HG03280 (cell line): ENCODE measurements around the gene SCAANT1.
A peak's percentile ranks its signal among the peaks of the same experiment; 100 is the strongest.

Experiments
- ATAC-seq: cut with Tn5 transposase; IDR thresholded peaks from one replicate; pipeline ENCODE4 v1.9.1; 2021; ENCODE audit warnings: mild to moderate bottlenecking, moderate library complexity; ENCODE audit not compliant: unreplicated experiment

SCAANT1 gene

DNA sequence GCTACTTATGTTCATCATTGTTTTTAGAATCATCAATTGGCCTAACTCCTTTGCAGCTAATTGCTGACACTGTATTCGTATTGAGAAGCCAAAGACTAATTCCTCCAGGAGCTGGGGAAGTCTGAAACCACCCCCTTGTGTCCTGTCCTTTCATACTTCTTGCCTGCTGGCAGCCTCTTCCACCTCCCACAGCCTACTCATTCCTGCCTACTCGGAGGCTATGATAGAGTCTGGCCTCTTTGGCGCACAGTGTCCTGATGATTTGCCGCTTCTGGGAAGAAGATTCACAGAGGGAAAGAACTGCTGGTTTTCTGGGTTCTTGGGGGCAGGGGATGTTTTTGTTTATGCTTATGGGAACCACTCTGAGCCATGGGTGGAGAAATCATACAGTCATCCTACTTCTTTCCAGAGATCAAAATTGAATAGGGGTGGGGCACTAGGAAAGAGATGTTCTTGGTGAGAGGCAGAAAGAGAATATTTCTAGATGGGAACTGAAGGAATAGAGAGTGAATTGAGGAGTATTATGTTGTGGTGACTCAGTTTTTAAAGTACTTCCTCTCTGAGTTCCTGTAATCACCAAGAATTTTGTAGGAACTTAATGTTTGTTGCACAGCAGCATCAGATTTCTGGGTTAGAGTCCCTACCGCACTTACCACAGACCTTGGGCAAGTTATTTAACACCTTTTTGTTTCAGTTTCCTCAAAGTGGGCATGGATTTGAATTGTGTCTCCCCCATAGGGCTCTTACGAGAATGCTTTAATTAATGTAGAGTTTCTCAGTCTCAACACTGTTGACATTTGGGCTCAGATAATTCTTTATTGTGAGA lies 22.1 kb upstream of the SCAANT1 start:
- no peak for ATAC-seq

DNA sequence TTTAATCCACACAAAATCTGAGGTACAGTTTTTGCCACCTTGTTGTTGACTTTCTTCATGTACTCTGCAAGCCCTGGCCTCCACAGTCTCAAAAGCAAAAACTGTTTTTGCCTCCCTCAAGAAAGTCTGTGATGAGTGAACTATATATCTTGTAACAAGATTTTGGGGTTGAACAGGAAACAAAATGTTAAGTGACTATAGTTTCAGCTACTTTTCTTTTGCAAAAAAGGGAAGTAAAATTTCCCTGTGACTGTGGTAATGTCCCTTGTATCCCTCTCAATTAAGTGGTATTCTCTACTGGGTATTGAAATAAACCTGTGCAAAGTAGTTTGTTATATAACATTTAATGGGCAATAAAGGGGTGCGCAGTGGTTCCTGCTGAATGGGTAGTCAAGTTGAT lies 21.3 kb upstream of the SCAANT1 start:
- ATAC-seq: peak; percentile 63

DNA sequence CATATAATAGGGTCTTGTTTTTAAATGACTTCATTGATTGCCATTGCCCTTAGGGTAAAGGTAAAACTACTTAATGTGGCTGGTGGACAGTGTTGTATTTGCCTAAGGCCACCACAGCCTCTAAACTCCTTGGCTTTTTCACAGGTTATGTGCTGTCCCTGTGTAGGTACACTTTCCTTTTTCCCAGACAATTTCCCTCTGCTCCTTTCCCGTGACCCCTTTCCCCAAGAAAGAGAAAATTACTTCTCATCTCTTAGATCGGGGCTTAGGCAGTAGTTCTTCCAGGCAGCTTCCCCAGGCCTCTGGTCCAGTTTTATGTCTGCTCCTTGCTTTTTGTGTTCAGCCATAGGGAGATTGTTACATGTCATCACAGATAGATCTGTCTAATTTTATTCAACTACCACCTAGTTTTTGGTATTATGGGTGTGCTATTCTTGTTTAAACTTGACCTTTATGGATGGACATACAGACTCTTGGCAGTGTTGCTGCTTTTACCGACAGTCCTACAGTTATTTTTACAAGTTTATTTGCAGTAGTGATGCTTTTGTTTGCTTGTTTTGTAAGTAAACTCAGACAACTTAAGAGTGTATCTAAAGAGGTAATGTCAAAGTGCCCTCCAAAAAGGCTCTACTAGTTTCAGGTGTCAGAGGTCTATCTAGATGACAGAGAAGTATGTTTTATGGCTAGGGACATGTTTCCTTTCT lies 20.5 kb upstream of the SCAANT1 start:
- no peak for ATAC-seq

DNA sequence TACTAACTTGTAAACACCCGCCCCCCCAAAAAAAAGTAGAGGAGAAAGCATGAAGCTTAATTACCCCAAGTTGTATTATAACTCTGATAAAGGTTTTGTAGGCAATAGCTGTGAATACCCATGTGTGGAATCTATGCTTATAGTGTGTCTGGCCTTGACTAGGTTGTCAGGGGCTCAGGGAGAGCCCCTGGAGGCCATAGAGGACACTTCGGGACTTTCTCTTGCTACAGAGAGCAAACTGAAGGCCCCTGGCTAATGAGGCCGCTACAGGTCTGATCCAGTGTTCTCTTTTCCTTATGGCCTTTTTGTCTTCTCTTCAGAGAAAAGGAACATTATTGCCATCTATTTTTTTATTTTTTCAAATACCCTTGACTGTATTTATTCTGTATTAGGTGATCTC lies 19.1 kb upstream of the SCAANT1 start:
- no peak for ATAC-seq

DNA sequence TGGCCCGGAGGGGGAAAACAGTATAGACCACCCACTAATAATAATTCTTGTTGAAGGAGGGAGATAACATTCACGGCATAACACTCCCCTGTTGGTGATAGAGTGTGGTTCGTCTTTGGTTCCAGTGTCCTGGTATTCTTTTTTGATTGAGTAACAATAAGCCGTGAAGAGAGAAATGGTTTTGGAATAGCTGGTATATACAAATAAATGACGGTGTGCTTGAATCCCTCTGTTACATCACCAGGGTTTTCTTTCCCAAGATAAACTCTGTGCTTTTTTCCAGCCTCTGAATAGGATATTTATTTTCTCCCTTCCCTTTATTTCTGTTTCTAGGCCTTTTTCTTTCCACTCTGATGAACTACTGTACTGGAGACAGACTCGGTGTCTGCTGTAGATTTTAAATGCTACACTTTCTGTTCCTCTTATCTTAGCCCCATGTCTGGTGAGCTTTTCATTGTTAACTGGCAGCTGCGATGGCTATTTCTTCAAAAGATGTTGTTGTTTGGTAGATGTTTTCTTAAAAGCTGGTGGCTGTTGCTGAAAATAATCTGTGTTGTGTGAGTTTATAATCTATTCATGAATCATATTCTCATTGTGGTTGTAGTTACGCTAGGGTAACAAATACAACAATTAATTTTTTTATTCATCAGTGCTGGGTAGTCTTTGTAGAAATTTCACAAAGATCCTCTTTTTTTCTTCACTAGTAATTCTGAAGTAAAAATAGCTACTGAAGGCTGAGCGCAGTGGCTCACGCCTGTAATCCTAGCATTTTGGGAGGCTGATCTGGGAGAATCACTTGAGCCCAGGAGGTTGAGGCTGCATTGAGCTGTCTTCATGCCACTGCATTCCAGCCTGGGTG lies 15.5 kb upstream of the SCAANT1 start:
- peak; percentile 78 for ATAC-seq

DNA sequence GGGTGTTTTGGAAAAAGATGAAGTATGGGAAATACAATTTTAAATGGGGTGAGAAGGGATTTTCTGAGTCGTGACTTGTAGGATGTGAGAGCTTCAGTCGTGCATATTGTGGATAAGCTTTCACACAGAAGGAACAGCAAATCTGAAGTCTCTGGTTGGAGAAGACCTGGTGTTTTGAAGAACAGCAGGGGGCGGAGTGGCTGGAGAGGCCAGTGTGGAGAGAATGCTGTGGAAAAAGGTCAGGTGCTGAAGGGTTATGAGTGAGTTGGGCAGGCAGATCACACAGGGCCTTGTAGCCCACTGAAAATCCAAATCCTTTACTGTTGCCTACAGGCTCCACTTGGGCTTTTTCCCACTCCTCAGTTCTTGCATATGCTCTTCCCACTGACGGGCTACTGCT lies 14.1 kb upstream of the SCAANT1 start:
- no peak for ATAC-seq

GRCh38 chr3:63922491-63923199 lies 10.5 kb upstream of the SCAANT1 start:
- ATAC-seq: no peak

DNA sequence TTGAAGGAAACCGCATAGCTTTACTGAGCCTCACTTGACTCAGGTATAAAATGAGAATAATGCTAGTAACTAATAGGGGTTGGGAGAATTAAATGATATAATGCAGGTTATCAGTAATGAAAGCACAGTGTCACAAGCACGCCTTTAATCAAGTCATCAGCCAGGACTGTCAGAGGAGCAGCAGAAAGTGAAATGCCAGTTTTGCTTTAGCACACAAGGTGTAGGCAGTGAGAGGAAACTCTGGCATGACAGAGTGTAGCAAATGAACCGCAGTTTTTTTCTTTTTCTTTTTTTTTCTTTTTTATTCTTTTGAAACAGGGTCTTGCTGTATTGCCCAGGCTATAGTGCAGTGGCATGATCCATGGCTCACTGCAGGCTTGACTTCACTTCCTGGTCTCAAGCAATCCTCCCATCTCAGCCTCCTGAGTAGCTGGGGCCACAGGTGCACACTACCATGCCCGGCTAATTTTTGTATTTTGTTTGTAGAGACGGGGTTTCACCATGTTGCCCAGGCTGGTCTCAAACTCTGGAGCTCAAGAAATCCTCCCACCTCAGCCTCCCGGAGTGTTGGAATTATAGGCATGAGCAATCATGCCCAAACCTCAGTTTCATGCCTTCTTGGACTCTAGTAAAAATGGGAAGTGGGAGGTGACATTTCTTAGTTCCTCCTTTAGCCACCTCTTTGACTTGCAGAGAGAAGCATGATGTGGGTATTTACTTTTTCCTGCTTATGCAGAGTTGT lies 9.7 kb upstream of the SCAANT1 start:
- ATAC-seq: peak; percentile 80

DNA sequence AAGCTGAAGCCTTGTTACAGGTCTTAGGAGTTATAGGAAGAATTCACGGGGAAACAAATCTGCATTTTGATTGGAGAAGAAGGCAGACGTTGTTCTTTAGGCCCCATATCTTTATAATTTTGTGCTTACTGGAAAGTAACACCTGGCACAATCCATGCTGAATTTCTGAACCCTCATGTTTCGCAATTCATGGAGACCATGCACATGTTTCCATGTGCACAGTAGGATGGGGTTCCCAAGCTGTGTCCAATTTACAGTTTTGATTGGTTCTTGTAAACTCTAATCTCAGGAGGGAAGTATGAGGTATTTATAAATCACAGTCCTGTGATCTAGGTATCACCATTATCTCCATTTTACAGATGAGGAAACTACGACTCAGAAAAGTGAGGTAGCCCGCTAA lies 7.8 kb upstream of the SCAANT1 start:
- ATAC-seq: no peak

DNA sequence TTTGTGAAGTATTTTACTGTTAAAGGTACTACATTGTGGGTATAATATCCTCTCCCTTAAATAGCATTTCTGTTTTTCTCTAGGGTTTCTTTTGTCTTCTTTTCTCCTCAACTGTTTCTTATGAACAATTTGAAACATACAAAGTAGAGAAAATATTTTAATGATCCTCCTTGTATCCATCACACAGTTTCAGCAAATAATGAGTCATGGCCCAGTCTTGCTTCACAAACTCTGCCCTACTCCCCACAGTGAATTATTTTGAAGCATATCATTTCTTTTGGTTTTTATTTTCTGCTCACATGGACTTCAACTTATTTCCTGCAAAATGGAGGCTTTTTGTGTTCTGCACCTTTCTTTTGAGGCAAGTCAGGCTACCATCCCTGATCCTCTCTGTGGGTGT lies 6.1 kb upstream of the SCAANT1 start:
- no peak for ATAC-seq

DNA sequence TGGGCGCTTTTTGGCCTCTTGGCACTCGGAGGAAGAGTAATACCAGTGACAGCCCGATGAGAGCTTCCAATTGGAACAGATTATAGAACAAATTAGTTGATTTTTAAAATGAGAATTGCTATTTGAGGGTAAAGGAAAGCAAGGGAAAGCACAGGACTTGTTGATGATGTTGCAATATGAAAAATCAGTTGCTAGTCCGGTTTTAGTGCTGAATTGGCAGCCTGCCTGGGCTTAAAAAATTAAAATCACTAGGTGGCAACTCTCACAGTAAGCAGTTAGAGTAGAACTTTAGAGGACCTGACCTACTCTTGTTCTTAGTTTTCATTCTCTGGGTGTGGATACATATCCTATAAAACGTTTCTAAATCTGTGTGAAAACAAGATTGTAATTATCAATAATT lies 2.1 kb upstream of the SCAANT1 start:
- no peak for ATAC-seq

GRCh38 chr3:63912768-63913588 lies 795 bp upstream of the SCAANT1 start:
- ATAC-seq: peak; percentile 14

- no peak for ATAC-seq
These were observed 692 bp downstream of the SCAANT1 start for GRCh38 chr3:63911509-63911872.

GRCh38 chr3:63910891-63911290 lies 1.3 kb downstream of the SCAANT1 start:
- no peak for ATAC-seq

DNA sequence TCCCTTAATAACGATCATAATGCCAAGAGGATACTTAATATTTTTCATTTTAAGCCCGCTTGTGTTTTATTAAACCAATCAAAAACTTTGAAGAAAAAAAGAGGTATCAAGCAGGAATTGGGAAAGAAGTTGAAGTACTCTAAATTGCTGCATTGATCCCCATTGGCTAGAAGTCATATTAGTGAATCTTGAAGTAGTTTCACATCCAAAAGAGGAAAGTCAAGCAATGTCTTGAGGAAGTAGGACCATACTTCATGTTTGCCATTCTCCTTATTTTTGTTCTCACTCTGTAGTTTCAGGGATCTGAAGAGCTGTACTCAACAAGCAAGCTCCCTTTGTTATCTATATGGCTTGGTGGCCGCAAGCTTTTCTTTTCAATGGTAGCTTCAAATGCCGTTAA lies 2.2 kb downstream of the SCAANT1 start:
- ATAC-seq: no peak

DNA sequence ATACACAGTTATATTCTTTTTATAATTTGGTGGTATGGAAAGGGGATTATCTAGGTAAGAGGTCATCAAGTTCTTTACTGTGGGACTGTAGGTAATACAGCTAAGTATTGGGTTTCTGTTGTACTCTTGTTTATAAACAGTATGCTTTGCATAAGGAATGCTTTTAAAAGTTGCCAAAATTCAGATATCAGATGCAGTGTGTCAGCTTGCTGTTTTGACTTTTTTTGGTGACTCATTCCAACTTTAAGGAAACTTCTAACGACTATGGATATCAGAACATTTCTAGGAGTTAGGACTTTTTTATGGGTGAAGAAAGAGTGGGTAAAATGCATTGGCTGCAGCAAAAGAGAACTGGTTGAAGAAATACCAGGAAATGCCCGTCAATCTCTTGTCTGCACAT lies 2.8 kb downstream of the SCAANT1 start:
- no peak for ATAC-seq

- ATAC-seq: no peak
These were observed 3.4 kb downstream of the SCAANT1 start for GRCh38 chr3:63908776-63909175.

DNA sequence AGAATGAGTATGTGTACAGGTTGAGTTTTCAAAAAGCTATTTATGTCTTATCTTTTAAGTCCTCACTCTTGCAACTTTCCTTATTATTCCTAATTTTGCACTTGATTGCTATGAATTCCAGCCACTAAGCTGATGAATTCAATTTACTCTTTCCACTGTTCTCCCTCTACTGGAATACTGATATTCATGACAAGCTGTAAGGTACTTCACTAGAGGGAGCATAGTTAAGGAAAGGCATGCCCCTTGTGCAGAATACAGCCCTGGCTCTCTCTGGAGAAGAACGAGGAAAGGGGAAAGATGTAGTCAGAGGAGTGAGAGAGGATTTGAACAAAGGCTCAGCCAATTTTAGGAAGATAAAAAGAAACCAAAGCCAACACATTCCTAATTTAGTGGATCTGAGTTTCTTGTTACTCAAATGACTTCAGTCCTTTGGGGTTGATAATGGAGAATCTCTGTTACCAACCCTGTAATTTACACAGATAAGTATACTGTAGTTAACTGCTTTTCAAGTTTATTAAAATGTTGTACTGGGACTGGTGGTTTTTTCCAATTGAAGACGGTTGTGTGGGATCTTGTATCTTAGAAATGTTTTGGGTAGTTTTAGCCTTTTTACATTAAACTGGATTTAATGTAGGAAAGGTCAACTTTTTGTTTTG lies 4.0 kb downstream of the SCAANT1 start:
- ATAC-seq: no peak
